ENCODE data around the gene CHST13.
"Not testable (repeated sequence)": the region's sequence is repeated elsewhere in the genome, so short reads cannot be mapped to it uniquely, and the experiment has no call there.

The CHST13 gene

GRCh38 chr3:126582311-126582710 lies 58.4 kb downstream of the CHST13 start:
- WGBS = 90% methylated on average over 4 of the region's 4 CpGs
- no peak overlapping the region for H3K9ac ChIP-seq (ENCODE audit: low read depth, low read length)
- H3K27me3 ChIP-seq (ENCODE audit: insufficient read depth, low read length) = no peaks in the 10 kb centered on the region
- H3K4me1 ChIP-seq (ENCODE audit: insufficient read depth, low read length) = no peaks in the 10 kb centered on the region
- no peak overlapping the region for H3K4me3 ChIP-seq (ENCODE audit: low read length)
- no peaks in the 10 kb centered on the region for H3K36me3 ChIP-seq (ENCODE audit: insufficient read depth, low read length)
- no peaks in the 10 kb centered on the region for H3K9me3 ChIP-seq (ENCODE audit: insufficient read depth, low read depth, low read length)
- no peak overlapping the region for H3K27ac ChIP-seq (ENCODE audit: low read depth, low read length)

GRCh38 chr3:126591515-126591914 lies 67.6 kb downstream of the CHST13 start:
- 72% methylated on average over 5 of the region's 5 CpGs for WGBS
- H3K9me3 ChIP-seq (ENCODE audit: insufficient read depth, low read depth, low read length); H3K4me3 ChIP-seq (ENCODE audit: low read length); H3K27ac ChIP-seq (ENCODE audit: low read depth, low read length); H3K27me3 ChIP-seq (ENCODE audit: insufficient read depth, low read length); H3K9ac ChIP-seq (ENCODE audit: low read depth, low read length); H3K36me3 ChIP-seq (ENCODE audit: insufficient read depth, low read length); H3K4me1 ChIP-seq (ENCODE audit: insufficient read depth, low read length): not testable (repeated sequence)

All from HUES64 (cell line).